Adrenal gland (tissue), 12 donors: ENCODE measurements around the gene DPP7. TPM values are rescaled to one million over a fixed set of nuclear protein-coding genes. Genes with fewer than 3 reads are reported as not detected.

ENCODE experiments used
- DNase-seq, 7 donors: peaks; one replicate each; pipeline ENCODE4 v3.0.0-alpha.2; 2019 to 2020
- H3K27ac ChIP-seq, 5 donors: fragments of 200-600 bp; sonication (generic) in 4 of 5; 1 replicate in 3 of 5; 2 replicates in 2 of 5; pipeline versions ENCODE4 v1.5.1 to v1.8.0; 2016 to 2020; ENCODE audit warnings: mild to moderate bottlenecking in 1 of 5
- H3K27me3 ChIP-seq: fragments of 200-600 bp; 2 replicates; pipeline ENCODE4 v1.8.0; 2021
- H3K36me3 ChIP-seq, 2 donors: fragments of 200-600 bp; replicated peaks in 1 of 2; 1 replicate in 1 of 2; 2 replicates in 1 of 2; pipeline versions ENCODE4 v1.5.1 to v1.8.0; 2018 to 2022
- H3K4me1 ChIP-seq, 2 donors: fragments of 200-600 bp; replicated peaks in 1 of 2; 1 replicate in 1 of 2; 2 replicates in 1 of 2; pipeline versions ENCODE4 v1.5.1 to v1.8.0; 2018 to 2021
- H3K4me3 ChIP-seq, 4 donors: fragments of 200-600 bp; sonication (generic) in 3 of 4; one replicate each; pipeline ENCODE4 v1.5.1; 2016 to 2018
- H3K9me3 ChIP-seq, 3 donors: fragments of 200-600 bp; sonication (generic) in 1 of 3; replicated peaks in 1 of 3; 1 replicate in 2 of 3; 2 replicates in 1 of 3; pipeline versions ENCODE4 v1.5.1 to v1.8.0; 2016 to 2021
- POLR2A ChIP-seq, 2 donors: fragments of 450-650 bp; IDR thresholded peaks; one replicate each; pipeline ENCODE4 v1.6.1; 2017; ENCODE audit warnings: antibody characterized with exemption in 2 of 2, mild to moderate bottlenecking in 2 of 2, moderate library complexity in 1 of 2
- WGBS, 4 donors: extraction: QIAGEN DNeasy Blood & Tissue Kit in 2 of 4; methylation state at CpG; one replicate each; pipeline versions ENCODE4 v1.1.5 to v1.1.7; 2013 to 2017; 5-methylcytosine and 5-hydroxymethylcytosine counted together
- intact Hi-C, 2 donors: fragments of 100-400 bp; cut with DNase I; formaldehyde crosslinking; loops; one replicate each; pipeline versions ENCODE4 v1.14.1 to v1.15.0; 2022 to 2023
- polyA plus RNA-seq, 3 donors: library from polyadenylated mRNA; stranded (reverse); fragments of 200-250 nt in 2 of 3; fragments of 350-450 nt in 1 of 3; fragmentation: Illumina TruSeq in 1 of 3; extraction: RNeasy Lipid Tissue Mini Kit (QIAGEN cat#74804) in 1 of 3; gene quantifications; one replicate each; pipeline ENCODE4 v1.2.3, GENCODE V29; 2013 to 2014
- total RNA-seq, 9 donors: library from RNA; depleted of rRNA in 4 of 9; stranded (reverse); fragments of >200 nt in 4 of 9; fragments of 120-200 nt in 1 of 9; fragmentation: NEBNext Ultra II Directional in 1 of 9; extraction: Animal tissue kit (Norgen Biotek cat#: 25700) in 1 of 9; gene quantifications; one replicate each; pipeline versions ENCODE4 v1.1.0 to v1.2.4, GENCODE V29; 2013 to 2023
- TF ChIP-seq, protein P1 (sequence below), 6 experiments: fragments of 450-650 bp in 4 of 6; fragments of 200-600 bp in 2 of 6; sonication (generic) in 1 of 6; IDR thresholded peaks; 1 replicate in 5 of 6; 2 replicates in 1 of 6; pipeline versions ENCODE4 v1.5.1 to v1.8.0; 2016 to 2021; ENCODE audit warnings: antibody characterized with exemption in 6 of 6, mild to moderate bottlenecking in 2 of 6, moderate library complexity in 1 of 6
- donor health status: healthy with polysubstance abuse.
- donor health status: Bipolar disorder and iron deficiency.
- donor health status: DM: yes; HTN: yes; CAD: no.
- donor health status: DM: no; HTN: no; CAD: no.
- donor health status: DM: no; HTN: no; CAD: no.
- donor health status: DM: yes; HTN: yes; CAD: no.

Gene DPP7
- total and polyA plus RNA-seq, 12 donors, result 52.6 to 1,938 (median 237) TPM

DNA sequence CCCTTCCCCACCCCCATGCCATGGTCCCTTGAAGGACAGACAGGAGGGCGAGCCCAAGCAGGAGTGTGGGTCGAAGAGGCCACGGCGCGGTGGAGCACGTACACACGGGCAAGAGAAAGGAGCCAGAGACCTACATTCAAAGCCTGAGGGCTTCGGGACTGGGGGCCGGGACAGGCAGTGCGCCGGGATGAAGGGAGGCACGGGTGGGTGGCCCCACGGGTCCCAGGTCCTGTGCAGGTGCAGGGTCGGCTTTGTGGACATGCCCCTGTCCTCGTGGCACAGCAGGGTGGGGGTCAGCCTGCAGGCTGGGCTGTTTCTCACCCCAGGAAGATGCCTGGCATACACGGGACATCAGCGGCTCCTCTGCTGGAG is 45.5 kb upstream of the DPP7 start:
- H3K4me3 ChIP-seq, result no peak overlapping the region
- WGBS, 4 donors, result 56 to 74% (median 59%) methylated on average over 14 to 17 of the region's 17 CpGs
- H3K4me1 ChIP-seq, result peaks cover 0 to 15% of the 10 kb centered on the region in 2 donors
- no peak for TF ChIP-seq POLR2A (IDR thresholded peaks at IDR 0.05)
- TF ChIP-seq, protein P1, sequence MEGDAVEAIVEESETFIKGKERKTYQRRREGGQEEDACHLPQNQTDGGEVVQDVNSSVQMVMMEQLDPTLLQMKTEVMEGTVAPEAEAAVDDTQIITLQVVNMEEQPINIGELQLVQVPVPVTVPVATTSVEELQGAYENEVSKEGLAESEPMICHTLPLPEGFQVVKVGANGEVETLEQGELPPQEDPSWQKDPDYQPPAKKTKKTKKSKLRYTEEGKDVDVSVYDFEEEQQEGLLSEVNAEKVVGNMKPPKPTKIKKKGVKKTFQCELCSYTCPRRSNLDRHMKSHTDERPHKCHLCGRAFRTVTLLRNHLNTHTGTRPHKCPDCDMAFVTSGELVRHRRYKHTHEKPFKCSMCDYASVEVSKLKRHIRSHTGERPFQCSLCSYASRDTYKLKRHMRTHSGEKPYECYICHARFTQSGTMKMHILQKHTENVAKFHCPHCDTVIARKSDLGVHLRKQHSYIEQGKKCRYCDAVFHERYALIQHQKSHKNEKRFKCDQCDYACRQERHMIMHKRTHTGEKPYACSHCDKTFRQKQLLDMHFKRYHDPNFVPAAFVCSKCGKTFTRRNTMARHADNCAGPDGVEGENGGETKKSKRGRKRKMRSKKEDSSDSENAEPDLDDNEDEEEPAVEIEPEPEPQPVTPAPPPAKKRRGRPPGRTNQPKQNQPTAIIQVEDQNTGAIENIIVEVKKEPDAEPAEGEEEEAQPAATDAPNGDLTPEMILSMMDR (IDR thresholded peaks at IDR 0.05), result no peak
- DNase-seq, result no peak
- intact Hi-C loops, result no loop called here
- H3K27ac ChIP-seq, result no peak overlapping the region
- H3K36me3 ChIP-seq, result no peaks in the 10 kb centered on the region
- peaks cover 78% of the 10 kb centered on the region for H3K27me3 ChIP-seq
- no peaks in the 10 kb centered on the region for H3K9me3 ChIP-seq

DNA sequence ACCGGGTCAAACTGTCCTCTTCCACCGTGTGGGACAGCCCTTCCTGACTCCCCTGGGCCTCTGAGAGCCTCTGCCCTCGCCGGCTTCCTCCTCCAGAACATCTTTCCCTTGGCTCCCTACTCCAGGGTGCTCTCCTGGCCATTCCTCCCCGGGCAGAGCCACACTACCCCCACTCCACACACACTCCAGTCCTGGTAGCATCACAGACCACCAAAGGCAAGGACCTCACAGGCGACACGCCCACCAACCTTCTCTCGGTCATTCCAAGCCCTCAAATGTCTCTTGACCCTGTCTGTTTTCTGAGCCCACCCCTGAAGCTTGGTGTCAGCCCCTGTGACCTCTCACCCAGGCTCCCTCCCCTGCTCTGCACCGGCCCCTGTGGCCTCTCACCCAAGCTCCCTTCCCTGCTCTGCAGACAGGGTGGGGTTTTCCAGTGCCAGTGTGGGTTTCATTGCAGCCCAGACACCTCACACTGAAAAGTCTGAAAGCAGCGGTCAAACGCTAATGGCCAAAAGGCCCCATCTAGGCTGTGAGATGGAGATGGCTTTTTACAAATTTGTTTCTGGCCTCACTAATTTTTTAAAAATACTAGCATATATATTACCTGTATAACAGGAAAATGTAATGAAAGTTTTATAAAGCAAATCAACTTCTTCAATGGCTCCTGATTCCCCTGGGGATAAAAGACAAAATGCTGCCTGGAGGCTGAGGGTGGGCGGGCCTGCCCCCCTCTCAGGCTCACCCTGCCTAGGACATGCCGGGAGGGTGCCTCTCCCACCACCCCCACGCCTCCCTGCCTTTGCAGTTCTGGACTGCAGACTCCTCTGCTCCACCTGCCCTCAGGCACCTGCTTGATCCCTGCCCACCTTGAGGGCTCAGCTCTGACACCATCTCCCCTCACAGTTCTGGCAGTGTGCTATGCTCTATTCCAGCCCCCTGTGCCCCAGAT is 44.8 kb upstream of the DPP7 start:
- DNase-seq, result no peak
- H3K4me3 ChIP-seq, result no peak overlapping the region
- WGBS, 4 donors, result 25 to 34% (median 32%) methylated on average over 13 to 14 of the region's 14 CpGs
- no peaks in the 10 kb centered on the region for H3K36me3 ChIP-seq
- no peaks in the 10 kb centered on the region for H3K9me3 ChIP-seq
- intact Hi-C loops, result no loop called here
- H3K27ac ChIP-seq, result no peak overlapping the region
- H3K4me1 ChIP-seq, result peaks cover 0 to 15% of the 10 kb centered on the region in 2 donors
- peaks cover 71% of the 10 kb centered on the region for H3K27me3 ChIP-seq
- TF ChIP-seq POLR2A (IDR thresholded peaks at IDR 0.05), result no peak
- TF ChIP-seq, protein P1 (IDR thresholded peaks at IDR 0.05), result no peak

DNA sequence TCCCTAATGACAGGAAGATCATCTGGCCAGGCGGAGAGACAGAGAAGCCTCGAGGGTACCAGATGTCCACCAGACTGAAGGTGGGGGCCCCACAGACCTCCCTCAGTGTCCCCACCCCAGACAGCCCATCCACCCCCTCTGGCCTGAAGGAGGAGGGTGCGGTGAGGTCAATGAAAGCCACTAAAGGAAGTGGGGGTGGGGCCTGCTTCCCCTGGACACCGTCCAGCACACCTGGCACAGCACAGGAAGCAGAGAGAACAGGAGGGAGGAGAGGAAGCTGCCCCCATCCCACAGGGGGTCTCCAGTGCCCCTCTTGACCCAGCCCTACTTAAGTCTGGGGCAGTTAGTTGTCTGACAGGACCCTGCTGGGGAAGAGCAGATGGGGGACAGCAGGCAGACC is 44.1 kb upstream of the DPP7 start:
- Histone ChIP-seq H3K36me3 (no peaks in the 10 kb centered on the region), H3K27me3 (peaks cover 63% of the 10 kb centered on the region), H3K4me3 (no peak overlapping the region), H3K27ac (no peak overlapping the region), H3K9me3 (no peaks in the 10 kb centered on the region), H3K4me1 (peaks cover 0 to 15% of the 10 kb centered on the region in 2 donors)
- intact Hi-C loops, result no loop called here
- TF ChIP-seq, protein P1 (IDR thresholded peaks at IDR 0.05), result no peak
- no peak for TF ChIP-seq POLR2A (IDR thresholded peaks at IDR 0.05)
- DNase-seq, result no peak
- WGBS, 4 donors, result 32 to 59% (median 39%) methylated on average over 3 to 4 of the region's 4 CpGs

DNA sequence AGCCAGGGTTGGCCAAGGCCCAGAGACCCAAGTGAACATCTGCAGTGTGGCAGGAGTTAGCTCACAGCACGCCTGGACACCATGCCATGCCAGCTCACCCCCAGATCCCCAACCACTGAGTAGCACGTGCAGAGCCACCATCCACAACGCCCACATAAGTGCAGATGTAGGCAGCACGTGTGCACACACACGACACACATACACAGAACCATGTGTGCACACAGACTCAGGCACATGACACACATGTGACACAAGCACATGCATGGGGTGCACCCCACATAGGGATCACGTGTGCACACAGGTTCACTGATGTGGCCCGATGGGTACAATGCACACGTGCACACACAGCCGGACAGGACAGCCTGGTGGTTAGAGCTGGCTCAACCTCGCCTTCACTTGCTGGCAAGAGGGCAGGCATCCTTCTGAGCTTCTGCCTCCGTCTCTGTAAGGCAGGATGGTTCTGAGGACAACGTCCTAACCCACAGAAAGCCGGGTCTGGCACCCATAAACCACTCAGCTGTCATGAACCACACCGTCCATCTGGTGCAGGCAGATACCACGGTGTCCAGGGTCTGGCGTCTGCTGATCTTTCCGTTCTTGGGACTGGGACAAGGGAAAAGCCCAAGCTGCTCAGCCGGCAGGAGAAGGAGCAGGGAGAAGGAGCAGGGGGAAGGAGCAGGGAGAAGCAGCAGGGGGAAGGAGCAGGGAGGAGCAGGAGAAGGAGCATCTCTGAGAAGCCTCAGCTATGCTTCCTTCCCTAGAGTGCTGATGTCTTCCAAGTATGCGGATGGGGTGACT is 43.3 kb upstream of the DPP7 start:
- no peak for TF ChIP-seq POLR2A (IDR thresholded peaks at IDR 0.05)
- TF ChIP-seq, protein P1 (IDR thresholded peaks at IDR 0.05), result no peak
- H3K27me3 ChIP-seq, result peaks cover 55% of the 10 kb centered on the region
- 56 to 65% (median 59%) methylated on average over 11 to 19 of the region's 19 CpGs for WGBS, 4 donors
- DNase-seq, result no peak
- H3K36me3 ChIP-seq, result no peaks in the 10 kb centered on the region
- H3K4me1 ChIP-seq, result peaks cover 0 to 9% of the 10 kb centered on the region in 2 donors
- H3K9me3 ChIP-seq, result no peaks in the 10 kb centered on the region
- H3K4me3 ChIP-seq, result no peak overlapping the region
- H3K27ac ChIP-seq, result no peak overlapping the region
- intact Hi-C loops, result no loop called here
